OCI-M1 (cell line): ENCODE data around the gene TNXB.
"Not testable (repeated sequence)": the region's sequence is repeated elsewhere in the genome, so short reads cannot be mapped to it uniquely, and the experiment has no call there.

Source experiments
- DNase-seq: peaks from one replicate; lab custom pipeline; 2025; lab: John Stamatoyannopoulos, UW

TNXB gene

DNA sequence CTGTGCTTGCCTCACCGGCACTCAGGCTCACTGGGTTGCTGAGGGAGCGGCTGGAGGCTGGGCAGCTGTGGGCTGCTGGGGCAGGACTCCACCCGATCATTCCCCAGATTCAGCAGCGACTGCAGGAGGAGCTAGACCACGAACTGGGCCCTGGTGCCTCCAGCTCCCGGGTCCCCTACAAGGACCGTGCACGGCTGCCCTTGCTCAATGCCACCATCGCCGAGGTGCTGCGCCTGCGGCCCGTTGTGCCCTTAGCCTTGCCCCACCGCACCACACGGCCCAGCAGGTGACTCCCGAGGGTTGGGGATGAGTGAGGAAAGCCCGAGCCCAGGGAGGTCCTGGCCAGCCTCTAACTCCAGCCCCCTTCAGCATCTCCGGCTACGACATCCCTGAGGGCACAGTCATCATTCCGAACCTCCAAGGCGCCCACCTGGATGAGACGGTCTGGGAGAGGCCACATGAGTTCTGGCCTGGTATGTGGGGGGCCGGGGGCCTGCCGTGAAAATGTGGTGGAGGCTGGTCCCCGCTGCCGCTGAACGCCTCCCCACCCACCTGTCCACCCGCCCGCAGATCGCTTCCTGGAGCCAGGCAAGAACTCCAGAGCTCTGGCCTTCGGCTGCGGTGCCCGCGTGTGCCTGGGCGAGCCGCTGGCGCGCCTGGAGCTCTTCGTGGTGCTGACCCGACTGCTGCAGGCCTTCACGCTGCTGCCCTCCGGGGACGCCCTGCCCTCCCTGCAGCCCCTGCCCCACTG is 68.7 kb downstream of the TNXB start:
- not testable (repeated sequence) for DNase-seq

DNA sequence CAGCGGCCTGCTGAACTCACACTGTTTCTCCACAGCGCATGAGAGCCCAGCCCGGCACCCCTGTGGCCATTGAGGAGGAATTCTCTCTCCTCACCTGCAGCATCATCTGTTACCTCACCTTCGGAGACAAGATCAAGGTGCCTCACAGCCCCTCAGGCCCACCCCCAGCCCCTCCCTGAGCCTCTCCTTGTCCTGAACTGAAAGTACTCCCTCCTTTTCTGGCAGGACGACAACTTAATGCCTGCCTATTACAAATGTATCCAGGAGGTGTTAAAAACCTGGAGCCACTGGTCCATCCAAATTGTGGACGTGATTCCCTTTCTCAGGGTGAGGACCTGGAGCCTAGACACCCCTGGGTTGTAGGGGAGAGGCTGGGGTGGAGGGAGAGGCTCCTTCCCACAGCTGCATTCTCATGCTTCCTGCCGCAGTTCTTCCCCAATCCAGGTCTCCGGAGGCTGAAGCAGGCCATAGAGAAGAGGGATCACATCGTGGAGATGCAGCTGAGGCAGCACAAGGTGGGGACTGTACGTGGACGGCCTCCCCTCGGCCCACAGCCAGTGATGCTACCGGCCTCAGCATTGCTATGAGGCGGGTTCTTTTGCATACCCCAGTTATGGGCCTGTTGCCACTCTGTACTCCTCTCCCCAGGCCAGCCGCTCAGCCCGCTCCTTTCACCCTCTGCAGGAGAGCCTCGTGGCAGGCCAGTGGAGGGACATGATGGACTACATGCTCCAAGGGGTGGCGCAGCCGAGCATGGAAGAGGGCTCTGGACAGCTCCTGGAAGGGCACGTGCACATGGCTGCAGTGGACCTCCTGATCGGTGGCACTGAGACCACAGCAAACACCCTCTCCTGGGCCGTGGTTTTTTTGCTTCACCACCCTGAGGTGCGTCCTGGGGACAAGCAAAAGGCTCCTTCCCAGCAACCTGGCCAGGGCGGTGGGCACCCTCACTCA is 69.5 kb downstream of the TNXB start:
- not testable (repeated sequence) for DNase-seq

DNA sequence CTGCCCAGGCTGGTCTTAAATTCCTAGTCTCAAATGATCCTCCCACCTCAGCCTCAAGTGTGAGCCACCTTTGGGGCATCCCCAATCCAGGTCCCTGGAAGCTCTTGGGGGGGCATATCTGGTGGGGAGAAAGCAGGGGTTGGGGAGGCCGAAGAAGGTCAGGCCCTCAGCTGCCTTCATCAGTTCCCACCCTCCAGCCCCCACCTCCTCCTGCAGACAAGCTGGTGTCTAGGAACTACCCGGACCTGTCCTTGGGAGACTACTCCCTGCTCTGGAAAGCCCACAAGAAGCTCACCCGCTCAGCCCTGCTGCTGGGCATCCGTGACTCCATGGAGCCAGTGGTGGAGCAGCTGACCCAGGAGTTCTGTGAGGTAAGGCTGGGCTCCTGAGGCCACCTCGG is 70.3 kb downstream of the TNXB start:
- not testable (repeated sequence) for DNase-seq

DNA sequence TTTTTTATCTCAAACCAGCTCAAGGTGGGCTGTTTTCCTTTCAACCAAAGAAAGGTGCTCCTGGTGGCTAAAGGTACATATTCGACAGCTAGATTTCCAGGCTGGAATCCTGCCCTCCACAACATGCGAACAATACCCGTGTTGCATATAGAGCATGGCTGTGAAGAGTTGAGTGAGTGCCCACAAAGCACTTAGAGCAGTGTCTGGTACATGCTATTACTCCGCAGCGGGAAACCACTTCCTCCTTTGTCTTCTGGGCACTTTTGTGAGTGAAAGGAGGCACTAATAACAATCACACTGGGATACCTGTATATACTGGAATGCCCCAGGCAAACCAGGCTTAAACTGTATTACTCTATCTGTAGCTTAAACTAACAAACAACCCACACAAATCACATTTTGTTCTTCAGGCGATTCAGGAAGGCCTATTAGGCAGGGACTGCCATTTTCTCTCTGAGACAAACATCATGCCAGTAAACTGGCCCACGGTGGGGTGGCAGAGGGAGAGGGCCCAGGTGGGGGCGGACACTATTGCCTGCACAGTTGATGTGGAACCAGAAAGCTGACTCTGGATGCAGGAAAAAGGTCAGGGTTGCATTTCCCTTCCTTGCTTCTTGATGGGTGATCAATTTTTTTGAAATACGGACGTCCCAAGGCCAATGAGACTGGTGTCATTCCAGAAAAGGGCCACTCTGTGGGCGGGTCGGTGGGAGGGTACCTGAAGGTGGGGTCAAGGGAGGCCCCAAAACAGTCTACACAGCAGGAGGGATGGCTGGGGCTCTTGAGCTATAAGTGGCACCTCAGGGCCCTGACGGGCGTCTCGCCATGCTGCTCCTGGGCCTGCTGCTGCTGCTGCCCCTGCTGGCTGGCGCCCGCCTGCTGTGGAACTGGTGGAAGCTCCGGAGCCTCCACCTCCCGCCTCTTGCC is 71.3 kb downstream of the TNXB start, which contains the start of gene CYP21A2:
CYP21A2 (plus strand) TSS at position 818 of the 927 bp plus-strand sequence; CDS start at position 826, 8 bp downstream.
- DNase-seq, result not testable (repeated sequence)

DNA sequence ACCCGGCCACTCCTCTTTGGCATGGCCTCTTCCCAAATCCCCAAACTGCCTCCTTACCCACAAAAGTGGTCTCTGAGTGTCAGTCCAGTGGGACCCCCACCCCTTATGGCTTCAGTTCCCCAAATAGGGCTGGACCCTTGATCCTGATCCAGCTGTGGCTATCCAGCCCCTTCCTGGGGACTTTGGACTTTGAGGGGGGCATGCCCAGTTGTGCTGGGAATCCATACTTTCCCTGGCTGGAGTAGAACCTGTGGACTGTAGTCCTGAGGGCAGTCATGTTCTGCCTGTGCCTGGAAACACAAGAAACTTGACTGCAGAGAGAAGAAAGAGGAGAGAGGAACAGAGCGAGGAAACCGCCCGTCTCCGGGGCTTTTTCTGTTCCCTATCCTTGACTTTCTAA is 72.0 kb downstream of the TNXB start:
- not testable (repeated sequence) for DNase-seq

DNA sequence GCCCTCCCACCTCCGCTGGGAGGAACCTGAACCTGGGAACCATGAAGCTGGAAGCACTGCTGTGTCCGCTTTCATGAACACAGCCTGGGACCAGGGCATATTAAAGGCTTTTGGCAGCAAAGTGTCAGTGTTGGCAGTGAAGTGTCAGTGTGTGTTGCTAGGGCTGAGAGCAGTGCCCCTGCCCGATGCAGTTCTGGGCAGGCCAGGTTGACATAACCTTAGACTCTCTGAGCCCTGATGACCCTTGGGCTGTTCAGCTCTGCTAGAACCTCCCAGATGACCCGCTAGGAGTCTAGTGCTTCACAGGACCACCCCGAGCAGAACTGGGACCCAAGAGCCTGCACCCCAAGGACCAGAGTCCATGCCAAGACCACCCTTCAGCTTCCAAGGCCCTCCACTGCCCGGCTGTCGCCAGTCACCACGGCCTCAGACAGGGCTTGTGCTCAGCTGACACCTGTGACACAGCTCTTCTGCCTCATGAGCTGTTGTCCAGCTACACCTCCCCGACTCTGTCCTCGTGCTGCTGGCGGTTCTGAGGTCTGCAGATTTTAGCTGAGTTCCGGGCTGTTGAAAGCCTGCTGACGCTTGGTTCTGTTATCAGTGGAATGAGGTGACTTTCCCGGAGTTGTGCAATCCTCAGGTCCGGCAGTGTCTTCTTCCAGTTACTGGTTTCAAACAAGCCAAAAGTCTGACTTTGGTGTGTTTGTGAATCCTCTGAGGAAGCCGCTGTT is 73.7 kb downstream of the TNXB start:
- not testable (repeated sequence) for DNase-seq

DNA sequence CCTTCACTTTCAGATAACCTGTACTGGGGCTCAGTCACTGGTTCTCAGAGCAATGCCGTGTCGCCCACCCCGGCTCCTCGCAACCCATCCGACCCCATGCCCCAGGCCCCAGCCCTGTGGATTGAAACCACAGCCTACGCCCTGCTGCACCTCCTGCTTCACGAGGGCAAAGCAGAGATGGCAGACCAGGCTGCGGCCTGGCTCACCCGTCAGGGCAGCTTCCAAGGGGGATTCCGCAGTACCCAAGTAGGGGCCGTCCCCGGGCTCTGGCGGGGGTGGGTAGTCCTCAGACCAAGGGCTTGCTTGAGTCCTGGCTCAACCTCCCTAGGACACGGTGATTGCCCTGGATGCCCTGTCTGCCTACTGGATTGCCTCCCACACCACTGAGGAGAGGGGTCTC is 79.6 kb downstream of the TNXB start:
- not testable (repeated sequence) for DNase-seq

DNA sequence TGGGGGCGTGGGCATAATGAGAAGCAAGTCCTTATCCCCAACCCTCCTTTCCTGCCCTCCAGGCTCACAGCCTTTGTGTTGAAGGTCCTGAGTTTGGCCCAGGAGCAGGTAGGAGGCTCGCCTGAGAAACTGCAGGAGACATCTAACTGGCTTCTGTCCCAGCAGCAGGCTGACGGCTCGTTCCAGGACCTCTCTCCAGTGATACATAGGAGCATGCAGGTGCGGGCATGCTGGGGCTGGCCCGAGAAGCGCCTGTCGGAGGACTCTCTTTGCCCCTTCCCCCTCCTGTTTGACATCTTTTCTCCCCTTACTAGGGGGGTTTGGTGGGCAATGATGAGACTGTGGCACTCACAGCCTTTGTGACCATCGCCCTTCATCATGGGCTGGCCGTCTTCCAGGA is 80.5 kb downstream of the TNXB start:
- DNase-seq, result not testable (repeated sequence)

DNA sequence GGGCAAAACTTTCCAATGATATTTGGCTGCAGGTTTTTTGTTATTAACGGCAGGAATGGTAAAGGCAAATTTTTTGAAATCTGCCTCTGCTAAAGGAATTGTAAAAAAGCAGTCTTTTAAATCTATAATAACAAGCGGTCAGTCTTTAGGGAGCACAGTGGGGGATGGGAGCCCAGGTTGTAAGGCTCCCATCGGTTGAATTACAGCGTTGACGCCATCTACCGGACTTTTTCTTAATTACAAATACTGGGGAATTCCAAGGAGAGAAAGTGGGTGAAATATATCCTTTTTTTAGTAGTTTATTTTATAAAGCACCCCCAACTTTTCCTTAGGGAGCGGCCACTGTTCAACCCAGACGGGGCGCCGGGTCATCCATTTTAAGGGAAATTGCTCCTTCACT is 87.0 kb downstream of the TNXB start:
- not testable (repeated sequence) for DNase-seq

DNA sequence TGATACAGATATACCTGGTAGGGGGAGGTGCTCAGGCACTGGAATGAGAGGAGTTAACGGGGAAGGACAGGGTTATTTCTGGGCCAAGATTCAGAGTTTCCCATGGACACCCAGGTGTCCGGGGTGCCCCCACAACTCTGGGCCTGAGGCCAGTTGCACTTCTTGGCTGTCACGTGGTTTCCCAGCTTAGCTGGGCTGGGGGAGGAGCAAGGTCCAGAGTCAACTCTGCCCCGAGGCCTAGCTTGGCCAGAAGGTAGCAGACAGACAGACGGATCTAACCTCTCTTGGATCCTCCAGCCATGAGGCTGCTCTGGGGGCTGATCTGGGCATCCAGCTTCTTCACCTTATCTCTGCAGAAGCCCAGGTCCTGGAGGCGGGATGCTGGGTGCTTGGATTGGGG is 94.6 kb downstream of the TNXB start, which contains the start of gene C4B:
C4B (plus strand) TSS at position 249 of the 400 bp plus-strand sequence; CDS start at position 300, 51 bp downstream.
- not testable (repeated sequence) for DNase-seq

DNA sequence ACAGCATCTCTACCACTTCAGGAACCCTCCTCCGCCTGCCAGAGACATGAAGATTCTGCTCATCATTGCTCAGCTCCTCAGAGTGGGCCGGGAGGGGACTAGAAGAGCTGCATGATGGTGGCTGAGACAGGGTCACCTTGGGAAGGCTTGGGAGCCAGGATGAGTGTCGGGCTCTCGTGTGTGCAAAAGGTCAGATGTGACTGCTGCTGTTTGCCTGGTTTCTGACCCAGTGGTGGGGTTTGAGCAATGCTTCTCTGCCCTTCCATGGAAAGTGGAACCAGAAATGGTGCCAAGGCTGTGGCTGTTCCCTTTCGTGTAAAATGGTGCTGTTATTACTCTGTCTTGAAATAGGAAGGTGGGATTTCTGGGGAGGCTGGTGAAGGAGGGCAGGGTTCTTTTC is 95.4 kb downstream of the TNXB start:
- DNase-seq, result not testable (repeated sequence)

DNA sequence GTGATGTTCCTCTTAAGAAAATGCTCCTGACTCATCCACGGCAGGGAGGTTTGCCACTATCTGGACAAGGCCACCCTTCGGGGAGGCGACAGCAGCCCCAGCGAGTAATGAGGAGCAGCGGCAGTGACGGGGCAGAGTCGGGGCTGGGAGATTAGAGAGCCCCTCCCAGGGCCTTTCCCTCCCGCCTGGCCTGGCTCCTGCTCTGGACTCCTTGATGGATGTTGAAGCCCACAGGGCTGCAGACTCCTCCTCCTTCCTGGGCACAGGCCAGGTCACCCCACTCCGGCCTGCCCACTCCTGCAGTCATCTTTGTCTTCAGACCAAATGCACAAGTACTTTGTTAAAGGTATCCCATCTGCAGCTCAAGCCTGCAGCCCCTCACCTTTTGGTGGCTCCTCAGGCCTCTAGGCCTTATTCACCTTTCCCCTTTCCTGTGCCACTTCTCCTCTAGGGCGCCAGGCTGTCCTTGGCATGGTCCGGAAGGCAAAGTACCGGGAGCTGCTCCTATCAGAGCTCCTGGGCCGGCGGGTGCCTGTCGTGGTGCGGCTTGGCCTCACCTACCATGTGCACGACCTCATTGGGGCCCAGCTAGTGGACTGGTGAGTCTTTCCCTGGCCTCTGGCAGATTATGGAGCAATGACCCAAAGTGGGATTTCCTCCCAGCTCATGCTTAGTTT is 96.1 kb downstream of the TNXB start:
- DNase-seq, result not testable (repeated sequence)

DNA sequence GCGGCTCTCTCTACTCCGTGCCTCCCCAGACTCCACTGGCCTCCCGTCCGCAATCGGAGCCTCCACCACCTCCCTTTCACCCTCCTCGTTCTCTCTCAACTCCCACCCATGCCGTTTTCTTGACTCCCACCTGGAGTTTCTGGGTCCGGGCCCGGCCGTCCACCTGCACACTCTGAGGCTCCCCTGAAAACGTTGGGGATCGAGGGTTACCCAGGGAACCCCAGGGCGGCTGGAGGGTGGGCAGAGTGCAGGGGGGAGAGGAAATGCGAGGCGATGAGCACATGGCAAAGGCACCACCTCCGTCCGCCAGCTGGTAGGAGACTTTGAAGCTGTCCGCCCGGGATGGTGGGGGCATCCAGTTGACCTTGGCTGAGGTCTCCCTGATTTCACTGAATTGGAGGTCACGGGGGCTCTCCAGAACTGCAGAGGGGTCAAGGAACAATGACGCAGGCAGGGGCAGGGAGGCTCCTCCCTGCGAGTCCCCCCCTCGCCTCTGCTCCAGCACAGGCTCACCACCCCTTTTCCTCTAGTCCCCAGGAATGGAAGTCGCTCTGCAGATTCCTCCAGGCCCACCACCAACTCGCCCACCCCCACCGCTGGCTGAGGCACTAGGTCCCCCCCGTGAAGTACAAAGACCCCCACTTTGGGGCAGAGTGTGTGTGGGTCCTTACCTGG is 98.1 kb downstream of the TNXB start:
- DNase-seq, result not testable (repeated sequence)

DNA sequence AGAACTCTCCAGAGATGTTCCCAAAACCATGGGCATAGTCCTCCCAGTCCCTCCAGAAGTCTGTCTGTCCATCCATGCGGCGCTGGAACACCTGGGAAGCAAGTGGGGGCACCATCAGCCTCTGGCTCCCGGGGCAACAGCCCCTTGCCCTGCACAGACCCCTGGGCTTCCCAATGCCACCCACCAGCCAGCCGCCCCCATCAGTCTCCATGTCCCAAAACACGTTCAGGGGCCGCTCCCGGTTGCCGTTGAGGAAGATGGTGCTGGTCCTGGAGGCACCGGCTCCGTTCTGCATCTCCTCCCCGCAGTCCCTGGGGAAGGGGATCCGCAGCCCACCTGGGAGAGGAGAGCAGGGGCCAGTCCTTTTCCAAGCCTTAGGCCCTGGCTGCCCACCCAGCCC is 99.6 kb downstream of the TNXB start:
- not testable (repeated sequence) for DNase-seq

DNA sequence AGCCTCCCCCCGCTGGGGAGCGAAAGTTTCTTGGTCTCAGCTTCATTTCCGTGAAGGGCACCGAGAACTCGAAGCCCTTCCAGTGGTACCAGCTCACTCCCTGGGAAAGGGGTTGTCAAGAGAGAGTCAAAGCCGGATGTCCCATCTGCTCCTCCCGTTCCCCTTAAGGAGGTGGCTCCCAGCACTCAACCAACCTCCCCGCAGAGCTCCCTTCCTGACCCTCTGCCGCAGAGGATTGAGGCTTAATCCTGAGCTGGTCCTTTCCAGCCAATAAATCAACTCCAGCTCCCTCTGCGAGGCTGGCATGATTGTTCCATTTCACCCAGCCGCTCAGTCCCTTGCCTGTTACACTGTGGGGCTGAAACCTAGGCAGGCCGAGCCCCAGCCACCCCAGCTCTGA is 100.5 kb downstream of the TNXB start:
- DNase-seq, result not testable (repeated sequence)

DNA sequence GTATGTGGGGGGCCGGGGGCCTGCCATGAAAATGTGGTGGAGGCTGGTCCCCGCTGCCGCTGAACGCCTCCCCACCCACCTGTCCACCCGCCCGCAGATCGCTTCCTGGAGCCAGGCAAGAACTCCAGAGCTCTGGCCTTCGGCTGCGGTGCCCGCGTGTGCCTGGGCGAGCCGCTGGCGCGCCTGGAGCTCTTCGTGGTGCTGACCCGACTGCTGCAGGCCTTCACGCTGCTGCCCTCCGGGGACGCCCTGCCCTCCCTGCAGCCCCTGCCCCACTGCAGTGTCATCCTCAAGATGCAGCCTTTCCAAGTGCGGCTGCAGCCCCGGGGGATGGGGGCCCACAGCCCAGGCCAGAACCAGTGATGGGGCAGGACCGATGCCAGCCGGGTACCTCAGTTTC is 101.1 kb downstream of the TNXB start:
- not testable (repeated sequence) for DNase-seq

DNA sequence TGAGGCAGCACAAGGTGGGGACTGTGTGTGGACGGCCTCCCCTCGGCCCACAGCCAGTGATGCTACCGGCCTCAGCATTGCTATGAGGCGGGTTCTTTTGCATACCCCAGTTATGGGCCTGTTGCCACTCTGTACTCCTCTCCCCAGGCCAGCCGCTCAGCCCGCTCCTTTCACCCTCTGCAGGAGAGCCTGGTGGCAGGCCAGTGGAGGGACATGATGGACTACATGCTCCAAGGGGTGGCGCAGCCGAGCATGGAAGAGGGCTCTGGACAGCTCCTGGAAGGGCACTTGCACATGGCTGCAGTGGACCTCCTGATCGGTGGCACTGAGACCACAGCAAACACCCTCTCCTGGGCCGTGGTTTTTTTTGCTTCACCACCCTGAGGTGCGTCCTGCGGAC is 102.1 kb downstream of the TNXB start:
- not testable (repeated sequence) for DNase-seq

DNA sequence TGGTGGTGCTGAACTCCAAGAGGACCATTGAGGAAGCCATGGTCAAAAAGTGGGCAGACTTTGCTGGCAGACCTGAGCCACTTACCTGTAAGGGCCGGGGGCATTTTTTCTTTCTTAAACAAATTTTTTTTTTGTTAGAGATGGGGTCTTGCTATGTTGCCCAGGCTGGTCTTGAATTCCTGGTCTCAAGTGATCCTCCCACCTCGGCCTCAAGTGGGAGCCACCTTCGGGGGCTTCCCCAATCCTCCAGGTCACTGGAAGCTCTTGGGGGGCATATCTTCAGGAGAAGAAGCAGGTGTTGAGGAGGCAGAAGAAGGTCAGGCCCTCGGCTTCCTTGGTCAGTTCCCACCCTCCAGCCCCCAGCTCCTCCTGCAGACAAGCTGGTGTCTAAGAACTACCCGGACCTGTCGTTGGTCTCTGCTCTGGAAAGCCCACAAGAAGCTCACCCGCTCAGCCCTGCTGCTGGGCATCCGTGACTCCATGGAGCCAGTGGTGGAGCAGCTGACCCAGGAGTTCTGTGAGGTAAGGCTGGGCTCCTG is 103.1 kb downstream of the TNXB start:
- DNase-seq, result not testable (repeated sequence)

DNA sequence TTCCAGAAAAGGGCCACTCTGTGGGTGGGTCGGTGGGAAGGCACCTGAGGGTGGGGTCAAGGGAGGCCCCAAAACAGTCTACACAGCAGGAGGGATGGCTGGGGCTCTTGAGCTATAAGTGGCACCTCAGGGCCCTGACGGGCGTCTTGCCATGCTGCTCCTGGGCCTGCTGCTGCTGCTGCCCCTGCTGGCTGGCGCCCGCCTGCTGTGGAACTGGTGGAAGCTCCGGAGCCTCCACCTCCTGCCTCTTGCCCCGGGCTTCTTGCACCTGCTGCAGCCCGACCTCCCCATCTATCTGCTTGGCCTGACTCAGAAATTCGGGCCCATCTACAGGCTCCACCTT is 103.6 kb downstream of the TNXB start:
- not testable (repeated sequence) for DNase-seq
